ENCODE measurements around the gene TMEM44.

TMEM44 gene, protein sequence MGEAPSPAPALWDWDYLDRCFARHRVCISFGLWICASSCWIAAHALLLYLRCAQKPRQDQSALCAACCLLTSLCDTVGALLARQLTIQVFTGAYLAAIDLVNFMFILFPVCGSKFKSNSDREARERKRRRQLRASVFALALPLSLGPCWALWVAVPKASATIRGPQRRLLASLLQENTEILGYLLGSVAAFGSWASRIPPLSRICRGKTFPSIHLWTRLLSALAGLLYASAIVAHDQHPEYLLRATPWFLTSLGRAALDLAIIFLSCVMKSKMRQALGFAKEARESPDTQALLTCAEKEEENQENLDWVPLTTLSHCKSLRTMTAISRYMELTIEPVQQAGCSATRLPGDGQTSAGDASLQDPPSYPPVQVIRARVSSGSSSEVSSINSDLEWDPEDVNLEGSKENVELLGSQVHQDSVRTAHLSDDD

DNA sequence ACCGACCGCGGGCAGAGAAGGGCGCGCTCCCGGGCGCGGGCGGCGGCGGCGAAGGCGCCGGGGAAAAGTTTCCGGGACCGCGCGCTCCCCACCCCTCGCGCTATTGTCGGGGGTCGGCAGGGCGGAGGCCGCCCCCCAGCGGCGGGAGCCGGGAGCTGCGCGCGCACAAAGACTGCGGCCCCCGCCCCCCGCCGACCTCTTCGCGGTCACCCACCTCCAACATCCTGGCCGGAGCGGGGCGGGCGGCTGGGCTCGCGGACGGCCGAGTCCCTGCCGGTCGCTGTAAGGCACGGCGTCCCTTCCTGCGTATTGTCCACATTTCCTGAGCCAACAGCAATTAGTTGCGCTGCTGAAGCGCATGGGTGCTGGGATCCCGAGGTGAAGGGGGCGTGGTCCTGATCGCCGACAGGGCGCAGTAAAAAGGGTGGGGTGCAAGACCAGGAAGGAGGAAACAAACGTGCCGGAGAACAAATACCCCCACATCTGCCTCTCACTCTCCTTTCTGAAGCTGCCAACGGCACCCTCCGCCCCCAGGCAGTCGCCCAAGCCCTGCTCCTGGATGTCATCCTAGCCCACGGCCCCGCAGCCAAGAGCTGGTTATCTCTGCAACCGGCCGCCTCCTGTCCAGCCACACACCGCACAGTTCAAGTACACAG lies at the start of gene TMEM44:
Gene TMEM44, minus strand, starts transcription at position 71 of the 656 bp plus-strand sequence. CDS start 204 bp downstream, outside the sequence.
- DNase-seq: peak; percentile 30 to 52

DNA sequence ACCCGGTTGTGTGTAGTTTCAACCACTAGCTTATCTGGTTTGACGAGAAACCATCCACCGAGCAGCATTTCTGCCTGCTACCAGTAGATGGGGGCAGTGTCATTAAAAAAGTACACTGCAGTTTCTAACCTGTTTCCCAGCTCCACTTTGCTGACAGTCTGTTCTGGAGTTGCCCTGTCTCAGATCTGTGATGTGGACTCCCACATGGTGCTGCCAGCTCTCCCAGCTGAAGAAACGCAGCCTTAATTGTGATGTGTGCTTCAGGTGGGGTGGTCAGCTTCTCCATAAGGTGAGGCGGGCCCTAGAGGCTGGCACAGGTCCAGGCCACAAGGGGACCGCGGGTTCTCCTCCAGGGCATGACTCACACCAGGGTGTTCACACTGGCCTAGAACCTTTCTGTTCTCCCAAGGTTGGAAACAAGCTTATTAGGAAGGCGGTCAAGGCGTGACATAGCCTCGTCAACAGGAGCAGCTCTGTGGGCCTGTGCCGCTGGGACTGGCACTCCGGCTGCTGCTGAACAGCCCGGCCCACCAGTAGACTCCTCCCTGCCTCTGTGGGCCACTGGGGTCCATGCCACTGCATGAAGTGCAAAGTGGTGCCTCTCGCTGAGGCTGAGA lies 49.6 kb upstream of the TMEM44 start:
- DNase-seq: peak; percentile 47 to 54

DNA sequence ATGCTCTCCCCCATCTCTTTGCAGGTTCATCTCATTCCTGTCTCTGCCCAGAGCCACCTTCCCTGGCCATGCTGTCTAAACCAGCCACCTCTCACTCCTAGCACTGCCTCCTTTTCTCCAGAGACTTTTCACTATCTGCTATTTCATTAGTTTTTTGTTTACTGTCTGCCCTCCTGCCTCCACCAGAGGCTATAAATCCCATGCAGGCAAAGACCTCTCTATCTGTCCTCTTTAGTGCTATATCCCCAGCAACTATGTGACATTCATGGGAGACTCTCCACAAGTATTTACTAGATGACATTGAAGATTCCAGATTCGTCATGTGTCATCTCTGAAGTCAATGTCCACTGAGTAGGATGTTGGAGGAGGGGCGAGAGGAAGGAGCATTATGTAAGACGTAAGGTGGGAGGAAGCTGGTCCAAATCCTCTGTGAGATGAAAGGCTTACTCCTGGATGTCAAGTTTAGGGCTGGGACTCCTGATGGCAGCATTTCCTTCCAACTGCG lies 49.0 kb upstream of the TMEM44 start:
- no peak for DNase-seq

DNA sequence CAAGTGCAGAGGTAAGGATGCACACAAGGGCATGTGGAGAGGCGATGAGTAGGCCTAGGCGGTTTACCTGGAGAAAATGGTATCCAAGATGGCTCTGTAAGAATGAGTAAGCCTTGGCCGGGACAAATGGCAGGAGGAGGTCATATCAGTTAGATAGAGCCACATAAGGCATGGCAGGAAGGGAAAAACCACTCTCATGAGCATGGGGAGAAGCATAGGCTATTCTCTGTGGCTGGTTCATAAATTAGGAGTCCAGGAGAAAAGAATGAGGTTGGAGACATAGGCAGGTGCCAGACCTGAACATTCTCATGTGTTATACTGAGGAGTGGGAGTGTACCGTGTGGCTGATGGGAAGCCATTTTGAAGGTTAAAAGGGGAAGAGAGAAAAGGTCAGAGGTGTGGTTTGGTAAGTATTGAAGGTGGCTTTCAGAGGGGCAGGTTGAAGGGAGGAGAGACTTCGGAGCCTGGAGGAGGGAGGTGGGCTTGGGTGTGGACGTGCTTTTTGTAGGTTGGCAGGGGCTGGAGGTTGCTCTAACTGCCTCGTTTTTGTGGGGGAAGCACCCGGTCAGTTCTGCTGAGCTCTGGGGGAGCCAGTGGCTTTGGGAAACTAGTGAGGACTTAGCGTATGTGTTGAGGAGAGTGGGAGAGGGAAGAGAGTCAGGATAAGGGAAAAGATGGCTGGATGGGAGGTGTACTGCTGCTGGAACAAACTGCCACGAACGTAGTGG lies 47.8 kb upstream of the TMEM44 start:
- no peak for DNase-seq

DNA sequence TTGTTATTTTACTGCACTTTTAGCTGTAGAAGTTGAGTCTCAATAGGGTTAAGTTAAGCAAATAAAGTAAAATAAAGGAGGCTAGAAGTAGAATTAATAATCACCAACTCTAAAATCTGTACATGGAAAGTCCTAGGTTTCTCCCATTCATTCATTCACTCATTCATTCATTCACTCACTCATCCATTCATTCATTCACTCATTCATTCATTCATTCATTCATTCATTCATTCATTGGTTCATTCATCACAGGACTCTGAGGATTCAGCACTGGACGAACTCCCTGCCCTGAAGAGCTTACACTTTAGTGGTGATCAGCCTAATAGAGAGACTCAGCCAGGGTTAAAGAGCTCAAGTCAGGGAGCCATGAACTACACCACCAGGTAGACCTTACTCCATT lies 43.3 kb upstream of the TMEM44 start:
- no peak for DNase-seq

DNA sequence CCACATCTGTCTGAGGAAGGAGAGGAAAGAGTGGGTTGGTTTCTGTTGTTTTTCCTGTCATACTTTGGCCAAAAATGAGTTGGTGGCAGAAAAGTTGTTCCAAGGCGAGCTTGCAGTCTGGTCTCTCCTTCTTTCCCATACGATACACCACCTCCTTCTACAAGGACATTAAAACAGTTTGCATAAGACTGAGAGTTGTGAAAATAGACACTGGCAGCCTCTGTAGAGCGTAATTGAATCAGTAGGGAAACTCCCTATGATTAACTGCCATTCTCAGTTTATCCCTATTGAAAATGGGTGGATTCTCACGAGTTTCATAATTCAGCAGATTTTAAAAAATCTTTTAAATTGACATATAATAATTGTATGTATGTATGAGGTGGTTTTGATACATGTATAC lies 42.5 kb upstream of the TMEM44 start:
- peak in 1 of 2 donors; percentile 9 for DNase-seq

DNA sequence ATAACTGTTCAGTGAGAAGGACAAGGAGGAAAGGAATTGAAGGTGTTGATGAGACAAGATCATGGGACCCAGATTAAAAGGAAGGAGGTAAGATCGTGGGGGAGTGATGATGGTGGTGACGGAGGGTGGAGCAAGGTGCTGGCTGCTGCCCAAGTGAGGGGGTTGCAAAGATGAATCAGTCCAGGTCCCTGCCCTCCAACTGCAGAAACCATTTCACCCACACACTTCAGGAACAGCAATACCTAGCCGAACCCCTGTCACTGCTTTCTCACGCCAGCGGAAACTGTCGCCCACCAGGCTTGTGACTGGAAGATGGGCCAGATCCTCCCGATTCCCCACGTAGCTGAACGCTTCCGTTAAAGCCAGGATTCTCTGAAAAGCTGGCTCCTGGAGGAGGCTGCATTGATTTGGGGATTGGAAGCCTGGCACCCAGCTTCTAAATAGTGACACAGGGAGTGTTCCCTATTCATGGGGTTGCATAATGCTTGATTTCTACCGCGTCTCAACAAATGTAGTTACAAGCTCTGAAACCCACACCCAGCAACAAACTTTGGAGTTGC lies 41.9 kb upstream of the TMEM44 start:
- peak; percentile 52 to 68 for DNase-seq

DNA sequence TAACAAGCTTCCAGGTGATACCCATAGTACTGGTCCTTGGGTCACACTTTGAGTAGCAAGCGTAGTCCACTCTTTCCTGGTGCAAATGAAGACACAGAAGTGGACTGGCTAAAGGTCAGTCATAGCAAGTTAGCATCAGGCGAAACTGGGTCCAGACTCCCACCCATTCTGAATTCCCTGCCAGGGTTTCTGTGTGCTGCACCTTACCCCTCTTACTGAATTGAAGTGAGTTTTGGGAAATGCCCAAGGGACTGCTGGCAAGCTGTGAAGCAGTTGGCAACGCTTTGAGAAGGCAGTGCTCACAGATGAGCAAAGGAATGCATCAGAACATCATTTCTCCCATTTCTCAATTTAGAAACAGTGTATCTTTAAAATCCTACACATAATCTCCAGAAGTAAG lies 40.5 kb upstream of the TMEM44 start:
- no peak for DNase-seq

DNA sequence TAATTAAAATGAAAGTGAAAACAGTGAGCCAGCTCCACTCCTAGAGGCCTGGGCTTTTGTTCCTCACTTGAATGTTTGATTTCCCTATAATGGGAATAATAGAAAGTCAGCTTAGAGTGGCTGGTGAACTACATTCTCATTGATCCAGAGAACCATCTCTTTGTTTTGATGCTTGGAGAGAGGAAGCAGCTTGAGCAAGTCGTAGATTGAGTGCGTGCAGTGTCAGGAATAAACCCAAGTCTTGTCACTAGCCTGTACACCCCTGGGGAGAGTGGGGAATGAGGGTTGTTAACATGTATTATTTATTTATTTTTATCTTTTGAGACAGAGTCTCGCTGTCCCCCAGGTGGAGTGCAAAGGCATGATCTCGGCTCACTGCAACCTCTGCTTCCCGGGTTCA lies 39.7 kb upstream of the TMEM44 start:
- DNase-seq: no peak

DNA sequence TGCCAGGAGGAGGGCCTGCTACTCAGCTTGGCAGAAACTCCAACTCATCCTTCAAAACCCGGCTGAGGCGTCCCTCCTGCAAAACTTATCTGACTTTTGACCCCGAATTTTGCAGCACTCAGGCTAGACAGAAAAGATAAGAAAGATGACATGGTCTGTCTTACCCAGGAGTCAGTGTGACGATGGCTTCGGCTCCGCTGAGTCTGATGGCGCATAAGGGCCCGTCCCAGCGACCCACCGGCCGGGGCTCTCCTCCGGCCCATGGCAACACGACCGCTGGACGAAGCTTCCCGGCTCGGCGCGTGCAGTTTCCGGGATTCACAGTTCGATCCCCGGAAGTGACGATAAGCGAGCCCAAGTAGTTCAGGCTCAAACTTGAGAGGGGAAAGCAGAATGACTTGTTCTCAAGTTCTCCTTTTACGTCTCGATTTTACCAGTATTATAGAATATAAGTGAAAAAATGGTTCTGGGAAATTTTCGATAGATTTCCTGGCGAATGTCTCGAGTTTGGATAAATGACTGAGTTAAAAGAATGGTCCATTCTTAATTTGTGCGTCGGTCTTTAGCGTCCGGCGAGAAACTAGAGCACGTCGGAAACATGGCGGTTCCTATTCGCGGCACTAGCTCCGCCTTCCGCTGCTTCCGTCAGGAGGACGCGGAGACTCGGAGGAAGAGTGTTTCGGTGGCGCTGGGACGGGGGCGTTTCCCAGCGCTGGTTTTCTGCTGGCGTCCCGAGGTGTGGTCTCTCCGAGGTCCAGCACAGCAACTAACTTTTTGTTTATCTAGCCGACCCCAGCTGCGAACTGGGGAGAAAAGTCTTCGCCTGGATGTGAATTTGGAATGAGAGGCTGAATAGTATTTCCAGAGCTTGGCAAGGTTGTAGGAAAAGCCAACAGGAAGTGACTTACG lies 38.9 kb upstream of the TMEM44 start, which contains the start of gene LSG1:
Gene LSG1, minus strand, starts transcription at position 292 of the 909 bp plus-strand sequence. Its CDS starts 29 bp downstream, at position 263.
- DNase-seq: peak; percentile 80 to 85

DNA sequence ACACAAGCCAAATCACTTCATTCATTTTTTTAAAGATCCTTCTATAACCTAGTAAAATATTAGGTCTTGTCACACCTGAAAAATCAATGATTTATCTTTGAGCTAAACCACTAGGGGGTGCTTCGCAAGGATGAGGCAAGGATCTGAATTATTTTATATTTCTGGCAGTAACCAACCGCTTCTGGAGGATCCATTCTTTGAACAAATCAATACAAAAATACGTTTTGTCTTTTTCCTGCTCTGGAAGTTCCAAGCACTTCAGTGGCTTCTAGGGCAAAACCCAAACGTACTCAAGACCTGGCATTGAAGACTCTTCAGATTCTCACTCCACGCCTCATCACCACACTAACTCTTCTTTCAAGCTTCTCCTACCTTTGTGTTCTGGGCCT lies 38.3 kb upstream of the TMEM44 start:
- DNase-seq: no peak

DNA sequence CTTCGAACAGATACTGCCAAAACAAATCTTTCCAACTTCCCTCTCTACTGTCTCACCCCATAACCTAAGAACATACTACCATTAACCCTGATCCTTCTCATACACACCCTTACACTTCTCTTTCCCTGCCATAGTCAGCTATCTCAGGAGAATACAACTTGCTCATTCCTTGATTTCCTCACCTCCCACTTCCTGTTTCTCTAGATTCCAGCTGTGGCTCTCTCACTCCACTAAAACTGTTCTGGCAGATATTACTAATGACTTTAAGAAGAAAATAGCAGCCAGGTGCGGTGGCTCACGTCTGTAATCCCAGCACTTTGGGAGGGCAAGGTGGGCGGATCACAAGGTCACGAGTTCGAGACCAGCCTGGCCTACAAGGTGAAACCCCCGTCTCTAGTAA lies 34.1 kb upstream of the TMEM44 start:
- DNase-seq: no peak

DNA sequence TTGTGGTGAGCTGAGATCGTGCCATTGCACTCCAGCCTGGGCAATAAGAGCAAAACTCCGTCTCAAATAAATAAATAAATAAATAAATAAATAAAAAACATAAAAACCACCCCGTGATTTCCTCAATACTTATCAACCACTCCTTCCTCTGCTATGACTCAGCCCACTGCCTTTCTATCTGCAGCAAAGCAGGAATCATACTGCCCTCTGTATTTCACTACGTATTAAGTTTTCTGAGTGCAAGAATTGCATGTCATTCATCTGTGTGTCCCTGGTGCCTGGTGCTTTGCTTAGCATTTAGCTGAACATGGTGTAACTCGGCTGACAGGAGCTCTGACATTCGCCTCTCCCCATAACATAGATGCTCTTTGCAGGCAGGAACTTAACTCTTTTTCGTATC lies 31.6 kb upstream of the TMEM44 start:
- no peak for DNase-seq

DNA sequence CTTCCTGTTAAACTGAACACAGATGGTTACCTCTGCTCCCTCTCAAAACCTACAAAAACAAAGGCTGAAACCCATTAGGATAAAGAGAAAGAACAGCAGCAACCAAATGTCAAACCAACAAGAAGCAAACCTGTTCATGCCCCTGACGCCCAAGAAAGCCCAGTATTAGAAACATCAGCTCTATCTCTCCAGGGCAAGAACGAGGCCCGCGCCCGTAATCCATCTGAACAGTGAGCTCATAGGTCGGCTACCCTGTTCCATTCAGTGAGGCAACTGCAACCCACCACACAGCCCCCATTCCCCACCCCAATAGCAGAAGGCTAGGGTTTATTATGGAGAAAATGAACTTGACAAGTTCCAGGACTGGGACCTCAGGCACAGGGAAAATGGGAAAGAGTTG lies 28.7 kb upstream of the TMEM44 start:
- DNase-seq: no peak

DNA sequence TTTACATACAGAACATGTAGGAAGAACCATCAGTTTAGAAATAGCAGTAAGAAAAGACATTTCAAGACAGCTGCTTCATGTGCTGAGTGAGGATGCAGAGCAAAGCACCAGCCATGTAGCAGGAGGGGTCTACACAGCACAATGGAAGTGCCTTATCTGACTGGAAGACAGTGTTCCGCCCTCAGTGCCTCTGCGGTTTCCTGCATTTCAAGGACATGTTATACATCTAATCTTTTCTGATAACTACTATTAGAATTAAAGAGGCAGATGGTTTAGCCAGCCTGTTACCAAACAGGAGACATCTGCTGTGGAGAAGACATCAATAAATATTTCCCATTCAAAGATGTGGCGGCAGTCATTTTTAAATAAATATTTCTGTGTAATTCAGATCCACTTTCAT lies 28.2 kb upstream of the TMEM44 start:
- no peak for DNase-seq

DNA sequence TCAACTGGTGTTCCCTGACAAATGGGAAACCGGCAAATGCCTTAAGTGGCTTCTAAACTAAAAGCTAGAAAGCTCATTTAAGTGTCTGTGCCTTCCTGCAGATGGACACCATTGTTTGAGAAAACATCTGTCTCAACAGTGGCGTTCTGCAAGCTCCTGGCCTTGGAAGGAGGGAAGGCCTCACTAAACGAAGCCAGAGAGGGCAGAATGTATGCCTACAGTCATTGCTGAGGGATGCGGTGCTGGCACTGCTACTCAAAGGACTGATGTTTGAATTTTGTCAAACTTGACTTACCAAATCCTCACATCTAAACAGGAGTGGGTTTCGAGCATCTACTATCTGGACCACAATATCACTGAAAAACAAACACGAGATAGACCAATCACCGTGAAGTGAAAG lies 26.6 kb upstream of the TMEM44 start:
- DNase-seq: no peak

DNA sequence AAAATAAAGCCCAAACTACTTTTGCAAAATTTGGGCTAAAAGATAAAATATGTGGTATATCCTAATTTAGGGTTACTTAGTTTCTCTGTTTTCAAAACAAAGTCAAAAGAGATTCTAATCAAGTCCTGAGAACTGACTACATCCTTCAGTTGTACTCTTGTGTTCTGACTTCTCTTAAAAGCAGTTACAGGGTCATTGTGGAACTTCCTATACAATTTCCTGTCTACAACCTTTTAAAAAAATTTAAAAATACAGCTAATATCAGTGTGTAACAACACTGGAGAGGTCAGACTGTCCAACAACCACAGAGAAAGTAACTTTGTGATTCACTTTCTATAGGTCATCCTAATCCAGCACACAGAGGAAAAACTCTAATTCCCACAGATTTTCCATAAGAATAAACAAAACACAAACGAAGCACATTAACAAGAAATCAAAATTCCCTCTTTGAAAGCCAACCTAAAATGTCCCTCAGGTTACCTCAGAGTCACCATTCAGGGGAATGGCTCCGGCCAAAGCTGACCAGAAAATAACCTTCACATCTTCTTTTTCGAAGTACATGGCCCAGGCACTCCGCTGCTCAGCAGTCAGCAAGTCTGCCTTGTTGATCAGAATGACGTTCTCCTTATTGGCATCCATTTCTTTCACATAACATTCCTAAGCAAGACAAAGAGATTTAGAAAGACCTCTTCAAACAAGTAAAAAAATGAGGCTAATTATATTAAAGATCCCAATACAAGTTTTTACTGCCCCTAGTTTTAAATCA lies 25.4 kb upstream of the TMEM44 start:
- DNase-seq: no peak

DNA sequence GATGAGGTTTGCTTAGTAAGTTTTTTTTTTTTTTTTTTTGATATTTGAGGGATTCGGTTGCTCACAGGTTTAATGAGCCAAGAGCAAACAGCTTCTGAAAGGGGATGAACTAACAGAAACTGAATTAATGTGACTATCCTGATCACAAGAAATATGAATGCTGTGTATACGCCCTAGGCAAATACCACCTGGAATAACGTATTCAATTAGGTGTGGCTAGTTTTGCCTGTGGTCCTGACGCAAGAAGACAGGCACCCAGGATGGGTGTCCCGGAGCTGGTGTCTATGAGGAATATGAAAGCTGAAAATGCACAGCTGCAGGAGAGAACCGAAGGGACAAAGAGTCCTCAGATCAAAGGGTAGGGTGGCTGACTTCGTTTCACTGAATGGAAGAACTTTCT lies 24.2 kb upstream of the TMEM44 start:
- DNase-seq: no peak

DNA sequence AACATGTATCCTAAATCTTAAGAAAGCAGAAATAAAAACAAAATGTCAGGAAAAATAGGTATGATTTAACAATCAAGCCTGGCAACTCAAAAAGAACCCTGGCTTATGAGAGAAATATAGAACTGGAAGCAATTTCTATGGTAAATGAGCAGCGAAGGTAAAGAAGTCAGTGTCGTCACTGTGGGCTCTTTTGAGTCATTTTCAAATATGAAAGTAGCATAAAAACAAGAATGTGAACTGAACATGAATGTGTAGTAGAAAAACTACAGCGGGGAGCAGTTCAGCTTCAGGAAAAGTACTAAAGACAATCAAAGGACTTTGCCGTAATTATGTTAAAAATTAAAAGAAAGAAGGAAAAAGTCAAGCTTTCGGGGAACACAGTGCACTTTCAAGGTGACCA lies 21.2 kb upstream of the TMEM44 start:
- DNase-seq: no peak

DNA sequence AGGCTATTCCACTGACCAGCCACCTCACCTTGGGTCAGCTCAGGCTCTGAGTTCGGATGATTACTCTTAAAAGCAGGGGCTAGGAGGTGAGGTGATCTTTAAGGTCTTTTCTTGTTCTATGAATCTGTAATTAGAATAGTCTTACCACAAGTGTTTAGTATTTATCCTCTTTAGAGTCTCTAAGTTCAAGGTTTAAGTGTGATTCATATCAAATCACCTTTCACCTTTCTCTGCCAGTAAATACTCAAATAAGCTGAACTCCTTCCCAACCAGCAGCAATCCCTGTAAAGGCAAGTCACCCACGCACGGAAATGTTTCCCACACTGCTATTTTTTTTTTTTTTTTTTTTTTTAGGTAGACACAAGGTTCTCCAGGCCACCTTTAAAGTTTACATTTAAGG lies 14.5 kb upstream of the TMEM44 start:
- no peak for DNase-seq

DNA sequence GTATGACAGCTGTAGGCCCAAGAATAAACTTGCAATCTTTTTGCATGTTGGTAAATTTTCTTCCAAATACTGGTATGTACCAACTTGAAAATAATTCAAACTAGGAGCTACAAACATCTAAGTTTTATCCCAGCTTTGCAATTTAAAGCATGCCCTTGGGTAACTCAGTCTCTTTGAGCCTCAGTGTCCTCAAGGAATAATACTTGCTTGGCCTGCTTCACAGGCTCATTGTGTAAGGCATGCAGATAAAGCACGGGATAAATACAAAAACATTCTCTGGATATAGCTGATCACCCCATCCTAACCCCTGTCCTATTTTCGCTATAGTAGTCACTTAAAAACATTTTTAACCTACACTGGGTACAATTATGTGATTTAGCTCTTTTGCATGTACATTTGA lies 9.6 kb upstream of the TMEM44 start:
- no peak for DNase-seq

Data from stimulated activated CD4-positive, alpha-beta T cell treated with anti-CD3 and anti-CD28 coated beads, Interleukin-2, amount 100 ng/mL, for 48 hours (primary cell).